PC-9 (cell line): ENCODE data around the gene POLR2J2. TPM values are rescaled to one million over a fixed set of nuclear protein-coding genes. Genes with fewer than 3 reads are reported as not detected.
"Not testable (repeated sequence)": the region's sequence is repeated elsewhere in the genome, so short reads cannot be mapped to it uniquely, and the experiment has no call there.

Source experiments
- Bru-seq: library from RNA; stranded (reverse); fragments of 400-500 nt; gene quantifications from one replicate; lab custom pipeline; 2021; lab: Mats Ljungman, UMichigan
- BruChase-seq, 2 experiments: library from RNA; stranded (reverse); fragments of 400-500 nt; gene quantifications; one replicate each; lab custom pipeline; 2021; lab: Mats Ljungman, UMichigan
- BruUV-seq: library from RNA; stranded (reverse); fragments of 400-500 nt; replicated peaks from 2 replicates; lab custom pipeline; 2021; lab: Mats Ljungman, UMichigan
- CTCF ChIA-PET: fragments of 300-600 bp; sonication (Branson Sonifier 250); formaldehyde crosslinking; loops from one replicate; lab custom pipeline; 2022; ENCODE audit warnings: antibody characterized with exemption; lab: Charles Lee
- POLR2A ChIA-PET: fragments of 300-600 bp; sonication (Branson Sonifier 250); formaldehyde crosslinking; loops from one replicate; lab custom pipeline; 2022; ENCODE audit warnings: antibody characterized with exemption; ENCODE audit not compliant: unreplicated experiment; lab: Charles Lee
- DNase-seq, 2 experiments: peaks; one replicate each; pipeline versions ENCODE4 v3.0.0 to v3.0.0-alpha.2; 2015 to 2022; ENCODE audit warnings: mixed read lengths in 1 of 2
- H2AFZ ChIP-seq: fragments of 200-600 bp; sonication (generic); 2 replicates; pipeline ENCODE4 v1.8.1; 2017; ENCODE audit warnings: antibody characterized with exemption
- H3F3A ChIP-seq: fragments of 200-600 bp; sonication (generic); 2 replicates; pipeline ENCODE4 v1.8.1; 2017; ENCODE audit warnings: antibody characterized with exemption, mild to moderate bottlenecking, low read depth; ENCODE audit not compliant: insufficient read depth
- H3K27ac ChIP-seq: fragments of 200-600 bp; sonication (generic); 2 replicates; pipeline ENCODE4 v1.6.1; 2016; ENCODE audit warnings: mixed run types
- H3K27me3 ChIP-seq: fragments of 200-600 bp; sonication (generic); 2 replicates; pipeline ENCODE4 v1.6.1; 2016; ENCODE audit warnings: low read depth, mixed run types; ENCODE audit not compliant: insufficient read depth
- H3K36me3 ChIP-seq: fragments of 200-600 bp; sonication (generic); 2 replicates; pipeline ENCODE4 v1.6.1; 2016; ENCODE audit warnings: low read depth, mixed run types
- H3K4me1 ChIP-seq: fragments of 200-600 bp; sonication (generic); replicated peaks from 2 replicates; pipeline ENCODE4 v1.6.1; 2016; ENCODE audit warnings: mixed run types; ENCODE audit not compliant: insufficient read depth
- H3K4me2 ChIP-seq: fragments of 200-600 bp; sonication (generic); 2 replicates; pipeline ENCODE4 v1.6.1; 2017; ENCODE audit warnings: mixed run types
- H3K4me3 ChIP-seq: fragments of 200-600 bp; sonication (generic); 2 replicates; pipeline ENCODE4 v1.6.1; 2016; ENCODE audit warnings: mixed run types
- H3K79me2 ChIP-seq: fragments of 200-600 bp; sonication (generic); 2 replicates; pipeline ENCODE4 v1.6.1; 2017; ENCODE audit warnings: low read depth, mixed run types
- H3K9me2 ChIP-seq: fragments of 200-600 bp; sonication (generic); 2 replicates; pipeline ENCODE4 v1.8.1; 2017; ENCODE audit warnings: mild to moderate bottlenecking; ENCODE audit not compliant: insufficient read depth
- H3K9me3 ChIP-seq: fragments of 200-600 bp; sonication (generic); 2 replicates; pipeline ENCODE4 v1.8.1; 2016; ENCODE audit warnings: low read depth; ENCODE audit not compliant: insufficient read depth
- H4K20me1 ChIP-seq: fragments of 200-600 bp; sonication (generic); 2 replicates; pipeline ENCODE4 v1.8.1; 2017; ENCODE audit not compliant: insufficient read depth
- intact Hi-C: fragments of 100-400 bp; cut with micrococcal nuclease; formaldehyde crosslinking; loops from one replicate; pipeline ENCODE4 v1.10.0; 2022; ENCODE audit not compliant: unreplicated experiment
- long read RNA-seq: library from polyadenylated mRNA; stranded (forward); transcript quantifications from one replicate; pipeline ENCODE4 v2.0.0, GENCODE V29; 2022
- total RNA-seq: library from RNA; stranded (reverse); gene quantifications from 2 replicates; pipeline ENCODE4 v1.2.3, GENCODE V29; 2021

Gene POLR2J2
- total RNA-seq: 16.4 and 17.6 TPM in 2 replicates
- percentile 87 among the genes with signal in this experiment for Bru-seq, nascent RNA
- percentile 90 among the genes with signal in this experiment for BruChase-seq, experiment 1, labeled RNA remaining after a 2-hour chase
- percentile 84 among the genes with signal in this experiment for BruChase-seq, experiment 2, labeled RNA remaining after a 6-hour chase
- long read RNA-seq: 0 reads

GRCh38 chr7:102671166-102671955 lies at the start of gene POLR2J2:
POLR2J2 (minus strand) TSS chr7:102671663; CDS start chr7:102671601, 62 bp downstream.
- DNase-seq, H3K4me3 ChIP-seq, intact Hi-C loops: not testable (repeated sequence)

GRCh38 chr7:102718491-102718890 lies 47.0 kb upstream of the POLR2J2 start:
- H3K27me3 ChIP-seq, H3K79me2 ChIP-seq, H3K4me3 ChIP-seq, H3F3A ChIP-seq, H3K9me3 ChIP-seq, CTCF ChIA-PET, DNase-seq, H3K36me3 ChIP-seq, H2AFZ ChIP-seq, H3K27ac ChIP-seq, POLR2A ChIA-PET, BruUV-seq, intact Hi-C loops, H3K9me2 ChIP-seq, H4K20me1 ChIP-seq, H3K4me1 ChIP-seq, H3K4me2 ChIP-seq: not testable (repeated sequence)

More at GRCh38 chr7:102671166-102671955, at the start of gene POLR2J2:
- not testable (repeated sequence) for H3K27ac ChIP-seq, H3K27me3 ChIP-seq, H3K79me2 ChIP-seq, H3K36me3 ChIP-seq, H2AFZ ChIP-seq, H4K20me1 ChIP-seq, H3K4me1 ChIP-seq, H3K9me2 ChIP-seq, H3K9me3 ChIP-seq, H3F3A ChIP-seq, H3K4me2 ChIP-seq, BruUV-seq
- ChIA-PET CTCF (interaction anchor here (0.5 kb wide), 1 partner anchor 736 kb away, joined by 3 read pairs; no protein-coding TSS in a partner anchor), POLR2A (interaction anchor here (0.6 kb wide), 1 partner anchor 275 kb away, joined by 3 read pairs; the partner anchor contains the start of gene PRKRIP1)

GRCh38 chr7:102715718-102716117 lies 44.3 kb upstream of the POLR2J2 start:
- H3K27ac ChIP-seq, CTCF ChIA-PET: not testable (repeated sequence)

GRCh38 chr7:102714774-102715522 lies 43.5 kb upstream of the POLR2J2 start:
- DNase-seq, CTCF ChIA-PET: not testable (repeated sequence)

More at GRCh38 chr7:102715718-102716117, 44.3 kb upstream of the POLR2J2 start:
- H3K4me3 ChIP-seq, H3K9me2 ChIP-seq, H3K79me2 ChIP-seq, H3K9me3 ChIP-seq, H4K20me1 ChIP-seq, BruUV-seq, intact Hi-C loops, H3K4me1 ChIP-seq, H3K4me2 ChIP-seq, H2AFZ ChIP-seq, H3F3A ChIP-seq, DNase-seq, H3K27me3 ChIP-seq, H3K36me3 ChIP-seq, POLR2A ChIA-PET: not testable (repeated sequence)

GRCh38 chr7:102713691-102714080 lies 42.2 kb upstream of the POLR2J2 start:
- H3K9me2 ChIP-seq, BruUV-seq, H3F3A ChIP-seq, H3K4me1 ChIP-seq, H3K4me3 ChIP-seq, CTCF ChIA-PET, H2AFZ ChIP-seq, H4K20me1 ChIP-seq, H3K9me3 ChIP-seq, POLR2A ChIA-PET, H3K36me3 ChIP-seq, H3K27me3 ChIP-seq, H3K79me2 ChIP-seq, DNase-seq, H3K27ac ChIP-seq, intact Hi-C loops: not testable (repeated sequence)
- H3K4me2 ChIP-seq: peak overlapping the region; percentile 36; the same call in 1 of the 2 replicates

More at GRCh38 chr7:102714774-102715522, 43.5 kb upstream of the POLR2J2 start:
- H3K27me3 ChIP-seq, H3K36me3 ChIP-seq, H3K4me3 ChIP-seq, POLR2A ChIA-PET, intact Hi-C loops, BruUV-seq, H3K9me3 ChIP-seq, H3K4me2 ChIP-seq, H3K79me2 ChIP-seq, H2AFZ ChIP-seq, H3K27ac ChIP-seq, H3F3A ChIP-seq, H4K20me1 ChIP-seq, H3K4me1 ChIP-seq, H3K9me2 ChIP-seq: not testable (repeated sequence)

GRCh38 chr7:102713011-102713690 lies 41.7 kb upstream of the POLR2J2 start:
- BruUV-seq, H3F3A ChIP-seq, H3K4me1 ChIP-seq, H3K36me3 ChIP-seq, H3K9me2 ChIP-seq, H3K27ac ChIP-seq, H3K9me3 ChIP-seq, H2AFZ ChIP-seq, H3K79me2 ChIP-seq, POLR2A ChIA-PET, H3K27me3 ChIP-seq, CTCF ChIA-PET, intact Hi-C loops, H3K4me3 ChIP-seq, H4K20me1 ChIP-seq: not testable (repeated sequence)
- DNase-seq: peak in 1 of 2 experiments; percentile 30
- peak overlapping the region; percentile 36; the same call in 1 of the 2 replicates for H3K4me2 ChIP-seq
